PC-9 (cell line): ENCODE results near the gene PUM1.

Experiments
- EZH2 ChIP-seq: fragments of 200-600 bp; sonication (generic); IDR thresholded peaks from 2 replicates; pipeline ENCODE4 v1.8.0; 2017; ENCODE audit warnings: antibody characterized with exemption, low read depth
- TF ChIP-seq, protein P1 (sequence below): fragments of 200-600 bp; sonication (generic); conservative IDR thresholded peaks from 2 replicates; pipeline ENCODE4 v1.6.1; 2017; ENCODE audit warnings: mixed run types, antibody characterized with exemption, mild to moderate bottlenecking, moderate library complexity

DNA sequence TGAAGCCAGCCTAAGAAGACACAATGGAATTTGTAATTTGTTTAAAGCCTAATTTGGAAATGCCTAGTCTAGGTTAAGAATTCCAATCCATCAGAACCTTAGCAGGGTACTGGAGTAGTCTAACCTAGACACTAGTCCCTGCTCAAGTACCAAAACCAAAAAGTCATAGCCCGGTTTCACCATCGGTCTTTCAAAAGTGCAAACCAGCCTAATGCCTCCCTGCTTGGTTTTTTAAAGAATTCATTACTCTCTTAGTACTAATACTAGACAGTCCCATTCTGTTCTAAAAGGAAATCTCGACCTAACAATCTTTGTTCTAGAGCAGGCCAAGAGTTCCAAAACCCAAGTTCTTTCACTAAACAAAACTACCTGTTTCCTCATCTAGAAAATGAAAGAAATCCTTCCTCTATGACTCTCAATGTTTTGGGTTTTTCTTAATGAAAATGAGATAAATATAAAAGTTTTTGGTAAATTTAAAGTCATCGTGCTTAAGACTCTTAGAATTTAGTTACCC is 2.6 kb downstream of the PUM1 start:
- TF ChIP-seq EZH2: no peak
- TF ChIP-seq, protein P1, sequence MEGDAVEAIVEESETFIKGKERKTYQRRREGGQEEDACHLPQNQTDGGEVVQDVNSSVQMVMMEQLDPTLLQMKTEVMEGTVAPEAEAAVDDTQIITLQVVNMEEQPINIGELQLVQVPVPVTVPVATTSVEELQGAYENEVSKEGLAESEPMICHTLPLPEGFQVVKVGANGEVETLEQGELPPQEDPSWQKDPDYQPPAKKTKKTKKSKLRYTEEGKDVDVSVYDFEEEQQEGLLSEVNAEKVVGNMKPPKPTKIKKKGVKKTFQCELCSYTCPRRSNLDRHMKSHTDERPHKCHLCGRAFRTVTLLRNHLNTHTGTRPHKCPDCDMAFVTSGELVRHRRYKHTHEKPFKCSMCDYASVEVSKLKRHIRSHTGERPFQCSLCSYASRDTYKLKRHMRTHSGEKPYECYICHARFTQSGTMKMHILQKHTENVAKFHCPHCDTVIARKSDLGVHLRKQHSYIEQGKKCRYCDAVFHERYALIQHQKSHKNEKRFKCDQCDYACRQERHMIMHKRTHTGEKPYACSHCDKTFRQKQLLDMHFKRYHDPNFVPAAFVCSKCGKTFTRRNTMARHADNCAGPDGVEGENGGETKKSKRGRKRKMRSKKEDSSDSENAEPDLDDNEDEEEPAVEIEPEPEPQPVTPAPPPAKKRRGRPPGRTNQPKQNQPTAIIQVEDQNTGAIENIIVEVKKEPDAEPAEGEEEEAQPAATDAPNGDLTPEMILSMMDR: no peak
